Measurements from ENCODE around the gene PLD3. TPM values are rescaled to one million over a fixed set of nuclear protein-coding genes. Genes with fewer than 3 reads are reported as not detected.

PLD3 gene
- total and polyA plus RNA-seq, 2 donors (not counting 1 experiment from before 2014, with no cell fraction given), result 208 to 230 TPM

DNA sequence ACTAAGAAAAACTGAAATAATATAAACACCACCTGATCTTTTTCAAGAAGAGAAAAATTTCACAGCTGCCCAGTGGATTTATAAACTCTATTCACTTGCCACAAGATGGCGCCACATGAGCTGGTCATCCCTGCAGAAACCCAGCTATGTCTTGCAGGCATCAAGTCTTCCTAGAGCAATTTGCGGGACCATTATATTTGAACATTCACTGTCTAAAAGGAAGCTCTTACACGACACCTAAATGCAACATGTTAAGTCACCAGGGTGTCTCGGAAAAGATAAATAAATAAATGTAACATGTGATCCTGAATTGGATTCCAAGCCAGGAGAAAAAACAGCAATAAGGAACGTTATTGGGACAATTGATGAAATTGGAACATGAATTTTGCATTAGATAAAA is 43.1 kb upstream of the PLD3 start:
- Histone ChIP-seq H3K9me3 (ENCODE audit: control insufficient read depth, insufficient read depth, low read depth, low read length) (no peaks in the 10 kb centered on the region), H3K36me3 (ENCODE audit: control insufficient read depth, insufficient read depth, low read length) (no peaks in the 10 kb centered on the region), H3K4me1 (ENCODE audit: control insufficient read depth, extremely low read depth, insufficient read depth, low read length) (no peaks in the 10 kb centered on the region), H3K79me2 (ENCODE audit: control insufficient read depth, insufficient read depth, low read length) (no peaks in the 10 kb centered on the region), H3K4me2 (ENCODE audit: extremely low read depth, insufficient read depth, low read length) (no peak overlapping the region), H3K27me3 (ENCODE audit: control insufficient read depth, insufficient read depth, low read length) (no peaks in the 10 kb centered on the region), H3K27ac (ENCODE audit: insufficient read depth, low read length) (no peak overlapping the region), H2AFZ (ENCODE audit: low read length) (no peak overlapping the region), H4K20me1 (ENCODE audit: control insufficient read depth, extremely low read depth, insufficient read depth, low read length) (no peaks in the 10 kb centered on the region), H3K9ac (ENCODE audit: insufficient read depth, low read length) (no peak overlapping the region), H3K4me3 (replicated peaks in 1 of 4; ENCODE audit: control extremely low read depth in 1 of 4, insufficient read depth in 1 of 4, low read depth in 3 of 4, low read length in 4 of 4) (no peak overlapping the region)
- TF ChIP-seq, protein P1, sequence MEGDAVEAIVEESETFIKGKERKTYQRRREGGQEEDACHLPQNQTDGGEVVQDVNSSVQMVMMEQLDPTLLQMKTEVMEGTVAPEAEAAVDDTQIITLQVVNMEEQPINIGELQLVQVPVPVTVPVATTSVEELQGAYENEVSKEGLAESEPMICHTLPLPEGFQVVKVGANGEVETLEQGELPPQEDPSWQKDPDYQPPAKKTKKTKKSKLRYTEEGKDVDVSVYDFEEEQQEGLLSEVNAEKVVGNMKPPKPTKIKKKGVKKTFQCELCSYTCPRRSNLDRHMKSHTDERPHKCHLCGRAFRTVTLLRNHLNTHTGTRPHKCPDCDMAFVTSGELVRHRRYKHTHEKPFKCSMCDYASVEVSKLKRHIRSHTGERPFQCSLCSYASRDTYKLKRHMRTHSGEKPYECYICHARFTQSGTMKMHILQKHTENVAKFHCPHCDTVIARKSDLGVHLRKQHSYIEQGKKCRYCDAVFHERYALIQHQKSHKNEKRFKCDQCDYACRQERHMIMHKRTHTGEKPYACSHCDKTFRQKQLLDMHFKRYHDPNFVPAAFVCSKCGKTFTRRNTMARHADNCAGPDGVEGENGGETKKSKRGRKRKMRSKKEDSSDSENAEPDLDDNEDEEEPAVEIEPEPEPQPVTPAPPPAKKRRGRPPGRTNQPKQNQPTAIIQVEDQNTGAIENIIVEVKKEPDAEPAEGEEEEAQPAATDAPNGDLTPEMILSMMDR (conservative IDR thresholded peaks at IDR 0.05 in 1 of 2, IDR thresholded peaks at IDR 0.05 in 1 of 2; ENCODE audit: low read depth in 1 of 2, low read length in 2 of 2), result peak; percentile 71 to 75
- no peak for TF ChIP-seq EZH2 (IDR thresholded peaks at IDR 0.05; ENCODE audit: low read length, missing control alignments)
- peak; percentile 82 to 93 for DNase-seq (ENCODE audit: low read depth in 2 of 2)

DNA sequence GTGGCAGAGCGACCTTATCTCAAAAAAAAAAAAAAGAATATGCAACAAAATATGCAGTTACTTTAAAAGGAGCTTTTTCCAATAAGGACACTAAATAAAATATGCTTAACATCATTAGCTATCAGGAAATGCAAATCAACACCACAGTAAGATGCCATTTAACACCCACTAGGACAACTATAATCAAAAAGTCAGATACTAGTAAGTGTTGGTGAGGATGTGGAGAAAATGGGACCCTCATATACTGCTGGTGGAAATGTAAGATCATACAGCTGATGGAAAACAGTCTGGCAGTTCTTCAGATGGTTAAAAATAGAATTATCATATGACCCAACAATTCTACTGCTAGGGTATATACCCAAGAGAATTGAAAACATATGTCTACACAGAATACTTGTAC is 38.8 kb upstream of the PLD3 start:
- Histone ChIP-seq H2AFZ (ENCODE audit: low read length) (no peak overlapping the region), H3K36me3 (ENCODE audit: control insufficient read depth, insufficient read depth, low read length) (no peaks in the 10 kb centered on the region), H3K27me3 (ENCODE audit: control insufficient read depth, insufficient read depth, low read length) (no peaks in the 10 kb centered on the region), H3K9ac (ENCODE audit: insufficient read depth, low read length) (no peak overlapping the region), H3K9me3 (ENCODE audit: control insufficient read depth, insufficient read depth, low read depth, low read length) (no peaks in the 10 kb centered on the region), H3K79me2 (ENCODE audit: control insufficient read depth, insufficient read depth, low read length) (no peaks in the 10 kb centered on the region), H3K4me3 (replicated peaks in 1 of 4; ENCODE audit: control extremely low read depth in 1 of 4, insufficient read depth in 1 of 4, low read depth in 3 of 4, low read length in 4 of 4) (no peak overlapping the region), H3K27ac (ENCODE audit: insufficient read depth, low read length) (no peak overlapping the region), H3K4me2 (ENCODE audit: extremely low read depth, insufficient read depth, low read length) (no peak overlapping the region), H4K20me1 (ENCODE audit: control insufficient read depth, extremely low read depth, insufficient read depth, low read length) (no peaks in the 10 kb centered on the region), H3K4me1 (ENCODE audit: control insufficient read depth, extremely low read depth, insufficient read depth, low read length) (no peaks in the 10 kb centered on the region)
- TF ChIP-seq, protein P1 (conservative IDR thresholded peaks at IDR 0.05 in 1 of 2, IDR thresholded peaks at IDR 0.05 in 1 of 2; ENCODE audit: low read depth in 1 of 2, low read length in 2 of 2), result no peak
- TF ChIP-seq EZH2 (IDR thresholded peaks at IDR 0.05; ENCODE audit: low read length, missing control alignments), result no peak
- no peak for DNase-seq (ENCODE audit: low read depth in 2 of 2)

DNA sequence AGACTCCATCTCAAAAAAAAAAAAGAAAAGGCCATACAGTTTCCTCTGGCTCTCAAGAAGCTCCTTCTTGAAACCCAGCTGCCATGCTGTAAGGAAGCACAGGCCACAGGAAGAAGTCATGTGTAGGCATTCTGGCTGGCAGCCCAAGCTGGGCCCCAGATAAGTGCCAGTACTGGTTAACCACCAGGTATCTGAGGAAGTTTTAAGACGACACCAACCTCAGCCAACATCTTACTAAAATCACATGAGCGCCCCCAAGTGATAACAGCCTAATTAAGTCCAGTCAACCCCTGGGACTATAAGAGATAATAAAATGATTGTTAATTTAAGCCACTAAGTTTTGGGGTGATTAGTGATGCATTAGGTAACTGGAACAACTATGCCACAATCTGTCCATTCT is 36.0 kb upstream of the PLD3 start:
- no peak overlapping the region for H3K27ac ChIP-seq (ENCODE audit: insufficient read depth, low read length)
- no peaks in the 10 kb centered on the region for H3K27me3 ChIP-seq (ENCODE audit: control insufficient read depth, insufficient read depth, low read length)
- H3K4me1 ChIP-seq (ENCODE audit: control insufficient read depth, extremely low read depth, insufficient read depth, low read length), result no peaks in the 10 kb centered on the region
- TF ChIP-seq, protein P1 (conservative IDR thresholded peaks at IDR 0.05 in 1 of 2, IDR thresholded peaks at IDR 0.05 in 1 of 2; ENCODE audit: low read depth in 1 of 2, low read length in 2 of 2), result no peak
- TF ChIP-seq EZH2 (IDR thresholded peaks at IDR 0.05; ENCODE audit: low read length, missing control alignments), result no peak
- H3K9ac ChIP-seq (ENCODE audit: insufficient read depth, low read length), result no peak overlapping the region
- H3K4me3 ChIP-seq (replicated peaks in 1 of 4; ENCODE audit: control extremely low read depth in 1 of 4, insufficient read depth in 1 of 4, low read depth in 3 of 4, low read length in 4 of 4), result no peak overlapping the region
- H3K9me3 ChIP-seq (ENCODE audit: control insufficient read depth, insufficient read depth, low read depth, low read length), result no peaks in the 10 kb centered on the region
- H3K4me2 ChIP-seq (ENCODE audit: extremely low read depth, insufficient read depth, low read length), result no peak overlapping the region
- H2AFZ ChIP-seq (ENCODE audit: low read length), result no peak overlapping the region
- no peaks in the 10 kb centered on the region for H3K79me2 ChIP-seq (ENCODE audit: control insufficient read depth, insufficient read depth, low read length)
- H3K36me3 ChIP-seq (ENCODE audit: control insufficient read depth, insufficient read depth, low read length), result no peaks in the 10 kb centered on the region
- DNase-seq (ENCODE audit: low read depth in 2 of 2), result no peak
- H4K20me1 ChIP-seq (ENCODE audit: control insufficient read depth, extremely low read depth, insufficient read depth, low read length), result no peaks in the 10 kb centered on the region

Data from fibroblast of lung (primary cell).